Keratinocyte (primary cell): ENCODE measurements around the gene GRAP.

ENCODE experiments used
- CTCF ChIP-seq, 3 experiments: IDR thresholded peaks in 1 of 3; conservative IDR thresholded peaks in 1 of 3; optimal IDR thresholded peaks in 1 of 3; 2 replicates in 2 of 3; 3 replicates in 1 of 3; pipeline versions ENCODE3 to v1.5.1; 2011; ENCODE audit warnings: low read length in 3 of 3, mild to moderate bottlenecking in 3 of 3, moderate library complexity in 2 of 3, control low read depth in 1 of 3, inconsistent platforms in 1 of 3; ENCODE audit not compliant: insufficient read depth in 2 of 3; ENCODE audit errors: extremely low read depth in 1 of 3
- EZH2 ChIP-seq: IDR thresholded peaks from one replicate; pipeline ENCODE4 v1.6.1; 2012; ENCODE audit warnings: inconsistent platforms, mild to moderate bottlenecking, low read length, moderate library complexity

- TF ChIP-seq CTCF (optimal IDR thresholded peaks at IDR 0.05 in 1 of 3, IDR thresholded peaks at IDR 0.05 in 1 of 3, conservative IDR thresholded peaks at IDR 0.05 in 1 of 3; ENCODE audit: extremely low read depth in 1 of 3, insufficient read depth in 2 of 3, low read length in 3 of 3): no peak
- no peak for TF ChIP-seq EZH2
Measured at GRCh38 chr17:18999394-18999793, 47.4 kb downstream of the GRAP start.
